ENCODE measurements around the gene DNAH10. TPM values are rescaled to one million over a fixed set of nuclear protein-coding genes. Genes with fewer than 3 reads are reported as not detected.

DNAH10 gene
- total and polyA plus RNA-seq, 2 of the 13 experiments (the other 11 are each of a cell fraction or from before 2014, with no cell fraction given): 0.01 to 0.02 TPM

DNA sequence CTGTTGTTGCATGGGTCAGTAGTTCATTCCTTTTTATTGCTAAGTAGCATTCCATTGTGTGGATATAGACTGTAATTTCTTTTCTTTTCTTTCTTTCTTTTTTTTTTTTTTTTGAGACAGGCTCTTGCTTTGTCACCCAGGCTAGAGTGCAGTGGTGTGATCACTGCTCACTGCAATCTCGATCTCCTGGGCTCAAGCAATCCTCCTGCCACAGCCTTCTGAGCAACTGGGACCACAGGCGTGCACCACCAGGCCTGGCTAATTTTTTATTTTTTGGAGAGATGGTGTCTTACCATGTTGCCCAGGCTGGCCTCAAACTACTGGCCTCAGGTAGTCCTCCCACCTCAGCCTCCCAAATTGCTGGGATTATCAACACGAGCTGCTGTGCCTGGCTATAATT, 44.8 kb upstream of the DNAH10 start:
- H3K9me3 ChIP-seq (ENCODE audit: low read length): no peaks in the 10 kb centered on the region
- CTCF ChIA-PET (ENCODE audit: low intra/inter-chr PET ratio, low total read pairs): no interaction called here
- POLR2A ChIA-PET: no interaction called here
- ATAC-seq (no peak), FAIRE-seq (no peak), DNase-seq (ENCODE audit: low spot score) (no peak)
- H3K4me2 ChIP-seq (ENCODE audit: low read depth, low read length): no peak overlapping the region
- no peak overlapping the region for H3K9ac ChIP-seq (ENCODE audit: insufficient read depth, low read depth, low read length)
- peaks cover 17% of the 10 kb centered on the region for H3K79me2 ChIP-seq (ENCODE audit: insufficient read depth, low read length)
- in situ Hi-C loops (cut with HindIII; ENCODE audit: extremely low pct_ligation_motif_present, low pct_unique_long_range_greater_than_20kb): no loop called here
- intact Hi-C loops (cut with micrococcal nuclease; ENCODE audit: unreplicated experiment): loop anchor here (10.0 kb wide), 1 partner anchor 267 kb away; no protein-coding TSS in a partner anchor
- no peaks in the 10 kb centered on the region for H3K27me3 ChIP-seq (ENCODE audit: control insufficient read depth in 1 of 2, insufficient read depth in 2 of 2, low read length in 2 of 2)
- peaks cover 0 to 11% of the 10 kb centered on the region in 2 experiments; a peak in 3 of 5 replicates for H3K36me3 ChIP-seq (replicated peaks in 1 of 2; ENCODE audit: control insufficient read depth in 1 of 2, insufficient read depth in 2 of 2, low read length in 2 of 2)
- no TSS peak for BruUV-seq (replicated peaks)
- TF ChIP-seq TBX3 (IDR thresholded peaks at IDR 0.05; ENCODE audit: borderline replicate concordance) (no peak), ZNF564 (CRISPR knock-in tag; IDR thresholded peaks at IDR 0.05) (no peak), ZNF414 (CRISPR knock-in tag; IDR thresholded peaks at IDR 0.05) (no peak), RARG (CRISPR knock-in tag; IDR thresholded peaks at IDR 0.05; ENCODE audit: low read depth) (no peak), MTF2 (CRISPR knock-in tag; IDR thresholded peaks at IDR 0.05; ENCODE audit: borderline replicate concordance) (no peak), ZFP41 (CRISPR knock-in tag; IDR thresholded peaks at IDR 0.05; ENCODE audit: borderline replicate concordance) (no peak), JUNB (CRISPR knock-in tag; IDR thresholded peaks at IDR 0.05; ENCODE audit: borderline replicate concordance) (no peak), RBAK (CRISPR knock-in tag; IDR thresholded peaks at IDR 0.05) (no peak), ZNF556 (CRISPR knock-in tag; IDR thresholded peaks at IDR 0.05; ENCODE audit: borderline replicate concordance) (no peak), MED13 (CRISPR knock-in tag; IDR thresholded peaks at IDR 0.05) (no peak), AHR (CRISPR knock-in tag; IDR thresholded peaks at IDR 0.05) (no peak), TP53 (CRISPR knock-in tag; conservative IDR thresholded peaks at IDR 0.05) (no peak), ZNF33A (CRISPR knock-in tag; IDR thresholded peaks at IDR 0.05; ENCODE audit: borderline replicate concordance) (no peak)
- TF ChIP-seq, protein P1, sequence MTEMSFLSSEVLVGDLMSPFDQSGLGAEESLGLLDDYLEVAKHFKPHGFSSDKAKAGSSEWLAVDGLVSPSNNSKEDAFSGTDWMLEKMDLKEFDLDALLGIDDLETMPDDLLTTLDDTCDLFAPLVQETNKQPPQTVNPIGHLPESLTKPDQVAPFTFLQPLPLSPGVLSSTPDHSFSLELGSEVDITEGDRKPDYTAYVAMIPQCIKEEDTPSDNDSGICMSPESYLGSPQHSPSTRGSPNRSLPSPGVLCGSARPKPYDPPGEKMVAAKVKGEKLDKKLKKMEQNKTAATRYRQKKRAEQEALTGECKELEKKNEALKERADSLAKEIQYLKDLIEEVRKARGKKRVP (CRISPR knock-in tag; IDR thresholded peaks at IDR 0.05): no peak
- TF ChIP-seq, protein P2, sequence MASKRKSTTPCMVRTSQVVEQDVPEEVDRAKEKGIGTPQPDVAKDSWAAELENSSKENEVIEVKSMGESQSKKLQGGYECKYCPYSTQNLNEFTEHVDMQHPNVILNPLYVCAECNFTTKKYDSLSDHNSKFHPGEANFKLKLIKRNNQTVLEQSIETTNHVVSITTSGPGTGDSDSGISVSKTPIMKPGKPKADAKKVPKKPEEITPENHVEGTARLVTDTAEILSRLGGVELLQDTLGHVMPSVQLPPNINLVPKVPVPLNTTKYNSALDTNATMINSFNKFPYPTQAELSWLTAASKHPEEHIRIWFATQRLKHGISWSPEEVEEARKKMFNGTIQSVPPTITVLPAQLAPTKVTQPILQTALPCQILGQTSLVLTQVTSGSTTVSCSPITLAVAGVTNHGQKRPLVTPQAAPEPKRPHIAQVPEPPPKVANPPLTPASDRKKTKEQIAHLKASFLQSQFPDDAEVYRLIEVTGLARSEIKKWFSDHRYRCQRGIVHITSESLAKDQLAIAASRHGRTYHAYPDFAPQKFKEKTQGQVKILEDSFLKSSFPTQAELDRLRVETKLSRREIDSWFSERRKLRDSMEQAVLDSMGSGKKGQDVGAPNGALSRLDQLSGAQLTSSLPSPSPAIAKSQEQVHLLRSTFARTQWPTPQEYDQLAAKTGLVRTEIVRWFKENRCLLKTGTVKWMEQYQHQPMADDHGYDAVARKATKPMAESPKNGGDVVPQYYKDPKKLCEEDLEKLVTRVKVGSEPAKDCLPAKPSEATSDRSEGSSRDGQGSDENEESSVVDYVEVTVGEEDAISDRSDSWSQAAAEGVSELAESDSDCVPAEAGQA (IDR thresholded peaks at IDR 0.05; ENCODE audit: low read depth): no peak
- TF ChIP-seq, protein P2 (CRISPR knock-in tag; IDR thresholded peaks at IDR 0.05; ENCODE audit: borderline replicate concordance): no peak
- H4K20me1 ChIP-seq (ENCODE audit: insufficient read depth, low read length): no peaks in the 10 kb centered on the region
- H3K4me1 ChIP-seq (ENCODE audit: insufficient read depth, low read length): peaks cover 17% of the 10 kb centered on the region
- no peak overlapping the region for H3K4me3 ChIP-seq (replicated peaks in 1 of 3; ENCODE audit: insufficient read depth in 1 of 3, low read depth in 2 of 3, low read length in 3 of 3)
- no peak overlapping the region for H3K27ac ChIP-seq (ENCODE audit: extremely low read length, insufficient read depth, low read length)
- WGBS (ENCODE audit: low lambda C conversion rate): 92% methylated on average over 3 of the region's 3 CpGs
- no peak overlapping the region for H2AFZ ChIP-seq (ENCODE audit: low read length)
